GM23248 (cell line): Measurements from ENCODE around the gene SETD2. TPM values are rescaled to one million over a fixed set of nuclear protein-coding genes. Genes with fewer than 3 reads are reported as not detected.
"Not testable (repeated sequence)": the region's sequence is repeated elsewhere in the genome, so short reads cannot be mapped to it uniquely, and the experiment has no call there.

Experiments
- DNase-seq: peaks from one replicate; pipeline ENCODE4 v3.0.0-alpha.2; 2015
- H2AFZ ChIP-seq: fragments of 200-600 bp; sonication (generic); 2 replicates; pipeline ENCODE4 v1.6.1; 2016; ENCODE audit warnings: antibody characterized with exemption
- H3F3A ChIP-seq: fragments of 200-600 bp; sonication (generic); 2 replicates; pipeline ENCODE4 v1.6.1; 2016; ENCODE audit warnings: mild to moderate bottlenecking, antibody characterized with exemption, mixed run types; ENCODE audit not compliant: insufficient read depth
- H3K27ac ChIP-seq: fragments of 200-600 bp; sonication (generic); 2 replicates; pipeline ENCODE4 v1.5.1; 2016; ENCODE audit warnings: mild to moderate bottlenecking
- H3K27me3 ChIP-seq: fragments of 200-600 bp; sonication (generic); replicated peaks from 2 replicates; pipeline ENCODE4 v1.6.1; 2016; ENCODE audit warnings: mild to moderate bottlenecking; ENCODE audit not compliant: insufficient read depth
- H3K36me3 ChIP-seq: fragments of 200-600 bp; sonication (generic); 2 replicates; pipeline ENCODE4 v1.6.1; 2016; ENCODE audit warnings: low read depth, mild to moderate bottlenecking
- H3K4me1 ChIP-seq: fragments of 200-600 bp; sonication (generic); 2 replicates; pipeline ENCODE4 v1.6.1; 2016; ENCODE audit warnings: mild to moderate bottlenecking; ENCODE audit not compliant: insufficient read depth
- H3K4me2 ChIP-seq: fragments of 200-600 bp; sonication (generic); one replicate; pipeline ENCODE4 v1.6.1; 2016; ENCODE audit warnings: mild to moderate bottlenecking; ENCODE audit not compliant: unreplicated experiment
- H3K4me3 ChIP-seq: fragments of 200-600 bp; sonication (generic); 2 replicates; pipeline ENCODE4 v1.5.1; 2016; ENCODE audit warnings: mild to moderate bottlenecking
- H3K79me2 ChIP-seq: fragments of 200-600 bp; sonication (generic); 2 replicates; pipeline ENCODE4 v1.6.1; 2016; ENCODE audit warnings: mild to moderate bottlenecking; ENCODE audit not compliant: insufficient read depth
- H3K9ac ChIP-seq: fragments of 200-600 bp; sonication (generic); 2 replicates; pipeline ENCODE4 v1.6.1; 2016; ENCODE audit warnings: mild to moderate bottlenecking
- H3K9me2 ChIP-seq: fragments of 200-600 bp; sonication (generic); 2 replicates; pipeline ENCODE4 v1.6.1; 2016; ENCODE audit warnings: mixed run types, mild to moderate bottlenecking, moderate library complexity; ENCODE audit not compliant: insufficient read depth
- H3K9me3 ChIP-seq: fragments of 200-600 bp; sonication (generic); one replicate; pipeline ENCODE4 v1.6.1; 2017; ENCODE audit warnings: low read depth
- H4K20me1 ChIP-seq: fragments of 200-600 bp; sonication (generic); 2 replicates; pipeline ENCODE4 v1.6.0; 2016; ENCODE audit not compliant: insufficient read depth
- EZH2 ChIP-seq: fragments of 200-600 bp; sonication (generic); IDR thresholded peaks from 2 replicates; pipeline ENCODE4 v1.6.1; 2018; ENCODE audit warnings: antibody characterized with exemption, mild to moderate bottlenecking; ENCODE audit not compliant: insufficient read depth, poor library complexity, severe bottlenecking
- EZH2phosphoT487 ChIP-seq: fragments of 200-600 bp; sonication (generic); IDR thresholded peaks from 2 replicates; pipeline ENCODE4 v1.6.1; 2018; ENCODE audit warnings: antibody characterized with exemption, moderate library complexity, mild to moderate bottlenecking, low read depth; ENCODE audit not compliant: insufficient read depth
- WGBS, 2 experiments: methylation state at CpG; one replicate each; pipeline ENCODE4 v1.1.6; 2015 to 2017; ENCODE audit warnings: low lambda C conversion rate in 2 of 2, low coverage in 1 of 2; ENCODE audit errors: missing lambda C conversion rate in 2 of 2; 5-methylcytosine and 5-hydroxymethylcytosine counted together
- in situ Hi-C: fragments of 300-500 bp; cut with MboI; formaldehyde crosslinking; loops from 2 replicates; pipeline ENCODE4 v1.15.0; 2020
- polyA plus RNA-seq: library from polyadenylated mRNA; unstranded; fragments of >200 nt; fragmentation: Nextera tagmentation; extraction: Ambion mirVana; gene quantifications from 2 replicates; pipeline ENCODE4 v1.2.1, GENCODE V29; 2016
- total RNA-seq: library from RNA; depleted of rRNA; stranded (reverse); fragments of >200 nt; shearing (Covaris generic); gene quantifications from 2 replicates; pipeline ENCODE4 v1.2.3, GENCODE V29; 2014

SETD2 gene
- total and polyA plus RNA-seq, 2 experiments from 2014 or later, result 16.2 to 24.0 TPM

DNA sequence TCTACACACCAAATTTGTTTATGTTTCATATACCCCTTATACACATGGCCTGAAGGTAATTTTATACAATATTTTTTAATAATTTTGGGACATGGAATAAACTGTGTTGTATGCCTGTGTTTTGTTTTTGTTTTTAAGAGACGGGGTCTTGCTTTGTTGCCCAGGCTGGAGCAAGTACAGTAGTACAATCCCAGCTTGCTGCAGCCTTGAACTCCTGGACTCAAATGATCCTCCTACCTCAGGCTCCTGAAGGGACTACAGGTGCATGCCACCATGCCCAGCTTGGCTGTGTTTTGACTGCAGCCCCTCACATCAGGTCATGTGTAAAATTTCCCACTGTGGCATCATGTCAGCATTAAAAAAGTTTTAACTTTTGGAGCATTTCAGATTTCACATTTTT lies 18.6 kb downstream of the SETD2 start:
- H3K27ac ChIP-seq, result no peak overlapping the region
- peaks cover 100% of the 10 kb centered on the region for H3K79me2 ChIP-seq
- in situ Hi-C loops, result no loop called here
- no peak for TF ChIP-seq EZH2
- TF ChIP-seq EZH2phosphoT487, result no peak
- H3F3A ChIP-seq, result no peaks in the 10 kb centered on the region
- 89 to 97% methylated on average over 1 of the region's 1 CpG for WGBS, 2 experiments
- no peaks in the 10 kb centered on the region for H3K36me3 ChIP-seq
- H3K9me3 ChIP-seq, result no peaks in the 10 kb centered on the region
- peaks cover 27% of the 10 kb centered on the region for H4K20me1 ChIP-seq
- H3K27me3 ChIP-seq, result no peaks in the 10 kb centered on the region
- H3K4me1 ChIP-seq, result no peaks in the 10 kb centered on the region
- no peak overlapping the region for H3K9ac ChIP-seq
- no peak overlapping the region for H3K4me3 ChIP-seq
- no peak overlapping the region for H3K4me2 ChIP-seq
- no peaks in the 10 kb centered on the region for H3K9me2 ChIP-seq
- H2AFZ ChIP-seq, result no peak overlapping the region
- DNase-seq, result no peak

DNA sequence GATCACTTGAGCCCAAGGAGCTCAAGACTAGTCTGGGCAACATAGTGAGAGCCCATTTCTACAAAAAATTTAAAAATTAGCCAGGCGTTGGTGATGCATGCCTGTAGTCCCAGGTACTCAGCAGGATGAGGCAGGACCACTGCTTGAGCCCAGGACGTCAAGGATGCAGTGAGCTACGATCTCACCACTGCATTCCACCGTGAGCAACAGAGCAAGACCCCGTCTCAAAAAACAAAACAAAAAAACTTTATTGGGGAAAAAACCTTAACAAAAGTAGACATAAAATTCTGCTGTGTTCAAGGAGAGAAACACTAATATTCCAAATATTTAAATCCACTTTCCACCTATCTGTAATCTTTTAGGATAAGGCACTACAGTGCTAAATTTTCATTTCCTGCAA lies 20.8 kb downstream of the SETD2 start:
- Histone ChIP-seq H3K27me3 (no peaks in the 10 kb centered on the region), H3K9me2 (no peaks in the 10 kb centered on the region), H3K27ac (no peak overlapping the region), H3K9me3 (no peaks in the 10 kb centered on the region), H3F3A (no peaks in the 10 kb centered on the region), H3K4me1 (no peaks in the 10 kb centered on the region), H3K9ac (no peak overlapping the region), H2AFZ (no peak overlapping the region), H3K36me3 (no peaks in the 10 kb centered on the region), H3K4me3 (no peak overlapping the region), H4K20me1 (peaks cover 28% of the 10 kb centered on the region), H3K4me2 (no peak overlapping the region), H3K79me2 (peaks cover 100% of the 10 kb centered on the region)
- WGBS, 2 experiments, result 62 to 75% methylated on average over 5 of the region's 5 CpGs
- in situ Hi-C loops, result no loop called here
- no peak for DNase-seq
- TF ChIP-seq EZH2 (no peak), EZH2phosphoT487 (no peak)

DNA sequence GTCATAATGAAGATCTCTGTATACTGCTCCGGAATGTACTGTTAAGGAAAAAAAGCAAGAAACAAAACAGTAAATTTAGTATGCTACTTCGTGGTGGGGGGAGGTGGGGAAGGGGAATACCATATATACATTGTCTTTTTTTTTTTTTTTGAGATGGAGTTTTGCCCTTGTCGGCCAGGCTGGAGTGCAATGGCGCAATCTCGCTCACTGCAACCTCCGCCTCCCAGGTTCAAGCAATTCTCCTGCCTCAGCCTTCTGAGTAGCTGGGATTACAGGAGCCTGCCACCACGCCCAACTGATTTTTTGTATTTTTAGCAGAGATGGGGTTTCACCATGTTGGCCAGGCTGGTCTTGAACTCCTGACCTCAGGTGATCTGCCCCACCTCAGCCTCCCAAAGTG lies 21.4 kb downstream of the SETD2 start:
- H3K27me3 ChIP-seq, H2AFZ ChIP-seq, H3F3A ChIP-seq, H3K9me3 ChIP-seq, H3K36me3 ChIP-seq, H3K27ac ChIP-seq, H3K9me2 ChIP-seq, H3K4me2 ChIP-seq, H3K4me1 ChIP-seq, H3K9ac ChIP-seq, in situ Hi-C loops, H3K4me3 ChIP-seq, DNase-seq: not testable (repeated sequence)
- H3K79me2 ChIP-seq, result peaks cover 100% of the 10 kb centered on the region
- 98 to 99% methylated on average over 6 to 7 of the region's 7 CpGs for WGBS, 2 experiments
- H4K20me1 ChIP-seq, result peaks cover 28% of the 10 kb centered on the region

DNA sequence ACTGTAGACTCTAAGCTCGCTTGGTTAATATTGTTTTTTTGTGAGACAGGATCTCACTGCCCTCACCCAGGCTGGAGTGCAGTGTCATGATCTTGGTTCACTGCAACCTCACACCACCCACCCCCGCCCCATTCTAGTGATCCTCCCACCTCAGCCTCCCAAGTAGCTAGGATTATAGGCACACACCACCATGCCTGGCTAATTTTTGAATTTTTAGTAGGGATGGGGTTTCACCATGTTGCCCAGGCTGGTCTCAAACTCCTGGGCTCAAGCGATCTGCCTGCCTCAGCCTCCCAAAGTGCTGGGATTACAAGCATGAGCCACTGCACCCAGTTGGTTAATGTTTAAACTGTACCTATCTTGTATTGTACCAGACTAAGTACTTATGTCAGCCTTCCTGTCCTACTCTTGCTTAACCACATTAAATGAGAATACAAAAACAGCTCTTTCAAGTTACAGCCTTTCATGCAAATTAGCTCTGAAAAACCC lies 22.9 kb downstream of the SETD2 start:
- H3F3A ChIP-seq, H3K9me3 ChIP-seq, H3K9me2 ChIP-seq, DNase-seq, H3K9ac ChIP-seq, H3K4me3 ChIP-seq, H3K4me2 ChIP-seq, H3K36me3 ChIP-seq, H3K27me3 ChIP-seq, H3K4me1 ChIP-seq, H3K27ac ChIP-seq, H2AFZ ChIP-seq, in situ Hi-C loops: not testable (repeated sequence)
- H4K20me1 ChIP-seq, result peaks cover 33% of the 10 kb centered on the region
- 95 to 100% methylated on average over 3 of the region's 3 CpGs for WGBS, 2 experiments
- H3K79me2 ChIP-seq, result peaks cover 100% of the 10 kb centered on the region

DNA sequence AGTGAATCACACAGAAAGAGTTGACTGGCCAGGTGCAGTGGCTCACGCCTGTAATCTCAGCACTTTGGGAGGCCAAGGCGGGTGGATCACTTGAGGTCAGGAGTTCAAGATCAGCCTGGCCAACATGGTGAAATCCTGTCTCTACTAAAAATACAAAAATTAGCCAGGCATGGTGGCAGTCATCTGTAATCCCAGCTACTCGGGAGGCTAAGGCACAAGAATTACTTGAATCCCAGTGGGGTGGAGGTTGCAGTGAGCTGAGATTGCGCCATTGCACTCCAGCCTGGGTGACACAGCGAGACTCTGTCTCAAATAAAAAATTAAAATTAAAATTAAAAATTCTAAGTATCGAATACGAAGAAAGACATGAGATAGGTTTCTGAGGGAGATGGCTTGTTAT lies 23.4 kb downstream of the SETD2 start:
- DNase-seq, H3K36me3 ChIP-seq: not testable (repeated sequence)
- 92 to 94% methylated on average over 7 of the region's 7 CpGs for WGBS, 2 experiments

More for the DNA sequence above, 23.4 kb downstream of the SETD2 start:
- H3K4me3 ChIP-seq, H3K9me2 ChIP-seq, H3K27ac ChIP-seq, H3K4me2 ChIP-seq, H2AFZ ChIP-seq, in situ Hi-C loops, H3K27me3 ChIP-seq, H3K4me1 ChIP-seq, H3K9me3 ChIP-seq, H3K9ac ChIP-seq, H3F3A ChIP-seq: not testable (repeated sequence)
- H4K20me1 ChIP-seq, result peaks cover 35% of the 10 kb centered on the region
- peaks cover 100% of the 10 kb centered on the region for H3K79me2 ChIP-seq
